Adrenal gland (tissue), 12 donors: ENCODE measurements around the gene DAPL1. TPM values are rescaled to one million over a fixed set of nuclear protein-coding genes. Genes with fewer than 3 reads are reported as not detected.
A peak's percentile ranks its signal among the peaks of the same experiment; 100 is the strongest.

Experiments
- DNase-seq, 7 donors: peaks; one replicate each; pipeline ENCODE4 v3.0.0-alpha.2; 2019 to 2020
- H3K27ac ChIP-seq, 5 donors: fragments of 200-600 bp; sonication (generic) in 4 of 5; 1 replicate in 3 of 5; 2 replicates in 2 of 5; pipeline versions ENCODE4 v1.5.1 to v1.8.0; 2016 to 2020; ENCODE audit warnings: mild to moderate bottlenecking in 1 of 5
- H3K27me3 ChIP-seq: fragments of 200-600 bp; 2 replicates; pipeline ENCODE4 v1.8.0; 2021
- H3K36me3 ChIP-seq, 2 donors: fragments of 200-600 bp; replicated peaks in 1 of 2; 1 replicate in 1 of 2; 2 replicates in 1 of 2; pipeline versions ENCODE4 v1.5.1 to v1.8.0; 2018 to 2022
- H3K4me1 ChIP-seq, 2 donors: fragments of 200-600 bp; replicated peaks in 1 of 2; 1 replicate in 1 of 2; 2 replicates in 1 of 2; pipeline versions ENCODE4 v1.5.1 to v1.8.0; 2018 to 2021
- H3K4me3 ChIP-seq, 4 donors: fragments of 200-600 bp; sonication (generic) in 3 of 4; one replicate each; pipeline ENCODE4 v1.5.1; 2016 to 2018
- H3K9me3 ChIP-seq, 3 donors: fragments of 200-600 bp; sonication (generic) in 1 of 3; replicated peaks in 1 of 3; 1 replicate in 2 of 3; 2 replicates in 1 of 3; pipeline versions ENCODE4 v1.5.1 to v1.8.0; 2016 to 2021
- POLR2A ChIP-seq, 2 donors: fragments of 450-650 bp; IDR thresholded peaks; one replicate each; pipeline ENCODE4 v1.6.1; 2017; ENCODE audit warnings: antibody characterized with exemption in 2 of 2, mild to moderate bottlenecking in 2 of 2, moderate library complexity in 1 of 2
- WGBS, 4 donors: extraction: QIAGEN DNeasy Blood & Tissue Kit in 2 of 4; methylation state at CpG; one replicate each; pipeline versions ENCODE4 v1.1.5 to v1.1.7; 2013 to 2017; 5-methylcytosine and 5-hydroxymethylcytosine counted together
- intact Hi-C, 2 donors: fragments of 100-400 bp; cut with DNase I; formaldehyde crosslinking; loops; one replicate each; pipeline versions ENCODE4 v1.14.1 to v1.15.0; 2022 to 2023
- polyA plus RNA-seq, 3 donors: library from polyadenylated mRNA; stranded (reverse); fragments of 200-250 nt in 2 of 3; fragments of 350-450 nt in 1 of 3; fragmentation: Illumina TruSeq in 1 of 3; extraction: RNeasy Lipid Tissue Mini Kit (QIAGEN cat#74804) in 1 of 3; gene quantifications; one replicate each; pipeline ENCODE4 v1.2.3, GENCODE V29; 2013 to 2014
- total RNA-seq, 9 donors: library from RNA; depleted of rRNA in 4 of 9; stranded (reverse); fragments of >200 nt in 4 of 9; fragments of 120-200 nt in 1 of 9; fragmentation: NEBNext Ultra II Directional in 1 of 9; extraction: Animal tissue kit (Norgen Biotek cat#: 25700) in 1 of 9; gene quantifications; one replicate each; pipeline versions ENCODE4 v1.1.0 to v1.2.4, GENCODE V29; 2013 to 2023
- TF ChIP-seq, protein P1 (sequence below), 6 experiments: fragments of 450-650 bp in 4 of 6; fragments of 200-600 bp in 2 of 6; sonication (generic) in 1 of 6; IDR thresholded peaks; 1 replicate in 5 of 6; 2 replicates in 1 of 6; pipeline versions ENCODE4 v1.5.1 to v1.8.0; 2016 to 2021; ENCODE audit warnings: antibody characterized with exemption in 6 of 6, mild to moderate bottlenecking in 2 of 6, moderate library complexity in 1 of 6
- donor health status: healthy with polysubstance abuse.
- donor health status: Bipolar disorder and iron deficiency.
- donor health status: DM: yes; HTN: yes; CAD: no.
- donor health status: DM: no; HTN: no; CAD: no.
- donor health status: DM: no; HTN: no; CAD: no.
- donor health status: DM: yes; HTN: yes; CAD: no.

Gene DAPL1
- total and polyA plus RNA-seq, 12 donors, result 0.50 to 177 (median 35.4) TPM

DNA sequence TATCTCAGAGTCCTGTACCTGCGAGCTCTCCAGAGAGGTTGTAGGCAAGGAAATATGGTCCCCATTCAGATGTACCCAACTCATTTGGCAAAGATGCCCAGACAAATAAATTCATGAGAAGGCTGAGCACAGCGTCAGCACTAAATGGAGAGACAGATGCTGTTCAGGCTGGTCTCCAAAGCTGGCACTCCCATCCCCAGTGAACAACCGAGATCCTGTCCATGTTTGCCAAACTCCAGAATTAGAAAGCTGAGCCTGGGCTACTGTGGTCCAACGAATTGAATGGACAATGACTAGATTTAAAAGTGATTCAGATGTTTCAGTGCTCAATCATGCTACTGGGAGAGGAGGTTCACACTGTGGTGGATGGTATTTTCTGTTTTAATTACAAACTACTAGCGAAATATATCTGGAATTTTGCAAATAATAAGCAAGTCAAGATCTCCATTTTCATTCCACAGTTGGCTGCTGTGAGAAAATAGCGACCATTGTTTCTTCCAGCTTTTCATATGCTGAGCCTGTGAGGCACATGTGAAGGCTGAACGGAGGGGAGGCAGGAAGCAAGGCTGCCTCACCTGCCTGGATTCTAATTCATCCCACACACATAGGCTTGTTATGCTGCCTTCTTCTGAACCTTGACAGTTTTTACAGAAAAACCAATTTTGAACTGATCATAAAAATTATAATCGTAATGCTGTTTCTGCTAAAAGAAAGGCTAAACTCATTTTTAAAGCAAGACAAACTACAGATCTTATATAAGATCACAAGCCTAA, 22.6 kb upstream of the DAPL1 start:
- no peaks in the 10 kb centered on the region for H3K9me3 ChIP-seq
- 71 to 77% (median 74%) methylated on average over 8 of the region's 8 CpGs for WGBS, 4 donors
- peak overlapping the region in 3 of 5 donors; percentile 43 to 62 (median 56) for H3K27ac ChIP-seq
- TF ChIP-seq, protein P1, sequence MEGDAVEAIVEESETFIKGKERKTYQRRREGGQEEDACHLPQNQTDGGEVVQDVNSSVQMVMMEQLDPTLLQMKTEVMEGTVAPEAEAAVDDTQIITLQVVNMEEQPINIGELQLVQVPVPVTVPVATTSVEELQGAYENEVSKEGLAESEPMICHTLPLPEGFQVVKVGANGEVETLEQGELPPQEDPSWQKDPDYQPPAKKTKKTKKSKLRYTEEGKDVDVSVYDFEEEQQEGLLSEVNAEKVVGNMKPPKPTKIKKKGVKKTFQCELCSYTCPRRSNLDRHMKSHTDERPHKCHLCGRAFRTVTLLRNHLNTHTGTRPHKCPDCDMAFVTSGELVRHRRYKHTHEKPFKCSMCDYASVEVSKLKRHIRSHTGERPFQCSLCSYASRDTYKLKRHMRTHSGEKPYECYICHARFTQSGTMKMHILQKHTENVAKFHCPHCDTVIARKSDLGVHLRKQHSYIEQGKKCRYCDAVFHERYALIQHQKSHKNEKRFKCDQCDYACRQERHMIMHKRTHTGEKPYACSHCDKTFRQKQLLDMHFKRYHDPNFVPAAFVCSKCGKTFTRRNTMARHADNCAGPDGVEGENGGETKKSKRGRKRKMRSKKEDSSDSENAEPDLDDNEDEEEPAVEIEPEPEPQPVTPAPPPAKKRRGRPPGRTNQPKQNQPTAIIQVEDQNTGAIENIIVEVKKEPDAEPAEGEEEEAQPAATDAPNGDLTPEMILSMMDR (IDR thresholded peaks at IDR 0.05), result no peak
- no peak for TF ChIP-seq POLR2A (IDR thresholded peaks at IDR 0.05)
- intact Hi-C loops, result no loop called here
- no peaks in the 10 kb centered on the region for H3K36me3 ChIP-seq
- no peak for DNase-seq
- no peaks in the 10 kb centered on the region for H3K27me3 ChIP-seq
- no peak overlapping the region for H3K4me3 ChIP-seq
- H3K4me1 ChIP-seq, result peaks cover 16 to 18% of the 10 kb centered on the region in 2 donors

DNA sequence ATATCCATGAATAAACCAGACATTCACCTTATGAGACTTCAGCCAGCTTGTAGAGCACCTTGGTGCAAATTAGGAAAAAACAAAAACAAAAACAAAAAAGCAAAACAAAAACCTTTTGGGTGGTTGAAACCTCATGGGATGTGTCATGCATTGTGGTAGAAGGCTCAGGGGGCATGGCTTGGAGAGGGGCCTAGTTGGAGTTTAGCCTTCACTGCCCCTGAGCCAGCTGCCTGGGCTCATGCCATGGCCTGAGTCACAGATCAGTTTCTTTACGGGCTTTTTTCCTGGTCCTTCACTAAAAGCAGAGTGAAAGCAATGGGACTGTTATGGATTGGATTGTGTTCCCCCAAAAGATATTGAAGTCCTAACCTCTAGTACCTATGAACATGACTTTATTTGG, 22.0 kb upstream of the DAPL1 start:
- no peak for TF ChIP-seq POLR2A (IDR thresholded peaks at IDR 0.05)
- TF ChIP-seq, protein P1 (IDR thresholded peaks at IDR 0.05), result no peak
- no peaks in the 10 kb centered on the region for H3K36me3 ChIP-seq
- H3K4me3 ChIP-seq, result no peak overlapping the region
- peaks cover 16 to 18% of the 10 kb centered on the region in 2 donors for H3K4me1 ChIP-seq
- peak overlapping the region in 2 of 5 donors; percentile 43 to 56 for H3K27ac ChIP-seq
- WGBS, 4 donors, result 13 to 42% (median 34%) methylated on average over 1 of the region's 1 CpG
- DNase-seq, result peak; percentile 75 to 88 (median 88)
- H3K9me3 ChIP-seq, result no peaks in the 10 kb centered on the region
- intact Hi-C loops, result no loop called here
- H3K27me3 ChIP-seq, result no peaks in the 10 kb centered on the region

DNA sequence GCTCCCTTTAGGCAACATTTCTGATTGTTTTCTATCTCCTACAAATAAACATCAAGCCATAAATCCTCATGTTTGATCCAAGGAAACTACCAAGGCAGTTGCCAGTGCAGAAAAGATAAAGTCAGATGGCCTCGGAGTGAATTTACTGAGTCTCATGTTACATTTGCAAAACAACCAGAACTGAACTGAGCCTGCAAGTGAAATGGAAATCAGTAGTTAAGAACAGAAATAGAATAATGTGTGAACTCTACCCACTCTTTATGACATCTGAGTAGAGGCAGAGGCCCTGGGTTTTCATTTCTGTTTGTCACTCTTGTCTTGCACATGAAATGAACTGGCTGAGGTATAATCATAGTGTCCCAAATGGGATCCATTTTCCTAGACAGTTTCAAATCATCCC, 20.4 kb upstream of the DAPL1 start:
- Histone ChIP-seq H3K27ac (peak overlapping the region; percentile 8 to 63 (median 41)), H3K4me1 (peaks cover 16 to 18% of the 10 kb centered on the region in 2 donors), H3K27me3 (no peaks in the 10 kb centered on the region), H3K9me3 (no peaks in the 10 kb centered on the region), H3K36me3 (no peaks in the 10 kb centered on the region), H3K4me3 (no peak overlapping the region)
- intact Hi-C loops, result no loop called here
- DNase-seq, result peak in 3 of 7 donors; percentile 11 to 55 (median 54)
- TF ChIP-seq POLR2A (IDR thresholded peaks at IDR 0.05), result peak in 1 of 2 donors; percentile 22
- TF ChIP-seq, protein P1 (IDR thresholded peaks at IDR 0.05), result no peak
- 17 to 36% (median 29%) methylated on average over 1 of the region's 1 CpG for WGBS, 4 donors

DNA sequence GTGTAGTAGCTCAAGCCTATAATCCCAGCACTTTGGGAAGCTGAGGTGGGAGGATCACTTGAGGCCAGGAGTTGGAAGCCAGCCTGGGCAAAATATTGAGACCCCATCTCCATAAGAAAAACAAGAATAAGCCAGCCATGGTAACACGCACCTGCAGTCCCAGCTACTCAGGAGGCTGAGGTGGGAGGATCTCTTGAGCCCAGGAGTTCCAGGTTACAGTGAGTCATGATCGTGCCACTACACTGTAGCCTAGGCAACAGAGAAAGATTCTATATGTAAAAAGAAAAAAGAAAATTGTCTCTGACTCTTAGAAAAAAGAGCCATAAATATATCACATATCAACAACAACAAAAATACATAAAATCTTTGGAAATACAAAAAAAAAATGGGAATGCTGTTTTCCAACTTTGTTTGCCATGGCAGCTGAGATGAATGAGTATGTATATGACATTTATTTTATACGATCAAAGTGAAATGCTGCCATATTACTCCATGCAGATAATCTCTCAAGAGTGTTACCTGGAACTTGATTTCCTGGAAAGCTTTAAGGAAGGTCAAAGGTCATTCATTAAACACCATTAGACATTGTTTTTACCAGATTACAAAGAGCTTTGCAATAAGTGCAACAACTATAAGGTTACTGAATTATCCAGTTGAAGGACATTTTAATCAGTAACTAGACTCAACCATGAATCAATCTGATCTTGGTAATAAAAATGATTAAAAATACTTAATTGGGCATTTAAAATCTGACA, 19.7 kb upstream of the DAPL1 start:
- no peak overlapping the region for H3K4me3 ChIP-seq
- H3K36me3 ChIP-seq, result no peaks in the 10 kb centered on the region
- peaks cover 16 to 18% of the 10 kb centered on the region in 2 donors for H3K4me1 ChIP-seq
- no peak for DNase-seq
- no peaks in the 10 kb centered on the region for H3K27me3 ChIP-seq
- WGBS, 4 donors, result 91 to 94% (median 93%) methylated on average over 3 of the region's 3 CpGs
- no peaks in the 10 kb centered on the region for H3K9me3 ChIP-seq
- no peak for TF ChIP-seq POLR2A (IDR thresholded peaks at IDR 0.05)
- TF ChIP-seq, protein P1 (IDR thresholded peaks at IDR 0.05), result no peak
- H3K27ac ChIP-seq, result peak overlapping the region in 4 of 5 donors; percentile 8 to 63 (median 52)
- intact Hi-C loops, result no loop called here
